ENCODE measurements around the gene CAP2. TPM values are rescaled to one million over a fixed set of nuclear protein-coding genes. Genes with fewer than 3 reads are reported as not detected.
A peak's percentile ranks its signal among the peaks of the same experiment; 100 is the strongest.

Gene CAP2
- total and polyA plus RNA-seq, 2 experiments from 2014 or later: 4.8 to 22.5 TPM

- in situ Hi-C loops (cut with MboI): no loop called here
Measured at GRCh38 chr6:17470938-17471327, 77.5 kb downstream of the CAP2 start.

GRCh38 chr6:17472653-17473183, 79.3 kb downstream of the CAP2 start:
- 86 to 98% methylated on average over 2 of the region's 2 CpGs for WGBS, 2 experiments (ENCODE audit: low coverage in 1 of 2, low lambda C conversion rate in 2 of 2, missing lambda C conversion rate in 2 of 2)
- H3K9ac ChIP-seq: no peak overlapping the region
- no peaks in the 10 kb centered on the region for H3K36me3 ChIP-seq (ENCODE audit: low read depth)
- no peaks in the 10 kb centered on the region for H4K20me1 ChIP-seq (ENCODE audit: insufficient read depth)
- peaks cover 31% of the 10 kb centered on the region for H3K4me1 ChIP-seq (ENCODE audit: insufficient read depth)
- DNase-seq: peak; percentile 49
- peaks cover 19% of the 10 kb centered on the region; the same call in 1 of the 2 replicates for H3F3A ChIP-seq (ENCODE audit: insufficient read depth)
- H3K9me2 ChIP-seq (ENCODE audit: insufficient read depth): no peaks in the 10 kb centered on the region
- H2AFZ ChIP-seq: peak overlapping the region; percentile 8; the same call in 1 of the 2 replicates
- H3K9me3 ChIP-seq (ENCODE audit: low read depth): no peaks in the 10 kb centered on the region
- no peak overlapping the region for H3K4me2 ChIP-seq (ENCODE audit: unreplicated experiment)
- H3K27me3 ChIP-seq (replicated peaks; ENCODE audit: insufficient read depth): no peaks in the 10 kb centered on the region
- TF ChIP-seq EZH2 (IDR thresholded peaks at IDR 0.05; ENCODE audit: insufficient read depth, poor library complexity, severe bottlenecking): no peak
- TF ChIP-seq EZH2phosphoT487 (IDR thresholded peaks at IDR 0.05; ENCODE audit: insufficient read depth, low read depth): no peak
- H3K27ac ChIP-seq: peak overlapping the region; percentile 47
- no peak overlapping the region for H3K4me3 ChIP-seq
- no peaks in the 10 kb centered on the region for H3K79me2 ChIP-seq (ENCODE audit: insufficient read depth)
- in situ Hi-C loops (cut with MboI): no loop called here

More at GRCh38 chr6:17470938-17471327, 77.5 kb downstream of the CAP2 start:
- Histone ChIP-seq H3K36me3 (ENCODE audit: low read depth) (no peaks in the 10 kb centered on the region), H2AFZ (no peak overlapping the region), H3K27ac (peak overlapping the region; percentile 73), H3K27me3 (replicated peaks; ENCODE audit: insufficient read depth) (no peaks in the 10 kb centered on the region), H3K79me2 (ENCODE audit: insufficient read depth) (no peaks in the 10 kb centered on the region), H3K4me1 (ENCODE audit: insufficient read depth) (peaks cover 31% of the 10 kb centered on the region), H3K9me3 (ENCODE audit: low read depth) (no peaks in the 10 kb centered on the region), H3K9me2 (ENCODE audit: insufficient read depth) (no peaks in the 10 kb centered on the region), H3K4me3 (no peak overlapping the region), H3F3A (ENCODE audit: insufficient read depth) (peaks cover 19% of the 10 kb centered on the region; the same call in 1 of the 2 replicates), H4K20me1 (ENCODE audit: insufficient read depth) (no peaks in the 10 kb centered on the region), H3K4me2 (ENCODE audit: unreplicated experiment) (no peak overlapping the region), H3K9ac (no peak overlapping the region)
- peak; percentile 77 for DNase-seq
- 68 to 71% methylated on average over 3 of the region's 3 CpGs for whole genome bisulfite sequencing, 2 experiments (ENCODE audit: low coverage in 1 of 2, low lambda C conversion rate in 2 of 2, missing lambda C conversion rate in 2 of 2)
- TF ChIP-seq EZH2 (IDR thresholded peaks at IDR 0.05; ENCODE audit: insufficient read depth, poor library complexity, severe bottlenecking) (no peak), EZH2phosphoT487 (IDR thresholded peaks at IDR 0.05; ENCODE audit: insufficient read depth, low read depth) (no peak)

DNA sequence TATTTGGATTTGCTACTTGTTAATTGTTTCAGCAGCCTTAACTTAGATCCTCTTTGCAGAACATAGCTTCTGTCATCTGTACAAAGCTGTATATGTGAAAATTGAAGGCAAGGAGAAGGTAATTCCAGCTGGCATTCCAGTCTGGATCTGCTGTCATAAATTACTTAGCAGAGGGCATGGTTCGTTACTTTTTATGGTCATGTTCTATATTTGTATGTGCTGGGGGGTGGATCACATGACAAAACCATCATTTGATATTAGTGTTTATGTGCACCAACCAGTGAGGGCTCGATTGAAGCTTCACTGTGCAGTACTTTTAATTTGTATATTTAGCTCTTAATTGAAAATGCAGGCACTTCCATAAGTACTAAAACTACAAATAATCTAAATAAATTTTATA, 80.2 kb downstream of the CAP2 start:
- H3K4me2 ChIP-seq (ENCODE audit: unreplicated experiment): no peak overlapping the region
- H3K9me2 ChIP-seq (ENCODE audit: insufficient read depth): no peaks in the 10 kb centered on the region
- H2AFZ ChIP-seq: no peak overlapping the region
- H3K4me3 ChIP-seq: no peak overlapping the region
- no peaks in the 10 kb centered on the region for H3K27me3 ChIP-seq (replicated peaks; ENCODE audit: insufficient read depth)
- H3K9me3 ChIP-seq (ENCODE audit: low read depth): no peaks in the 10 kb centered on the region
- WGBS, 2 experiments (ENCODE audit: low coverage in 1 of 2, low lambda C conversion rate in 2 of 2, missing lambda C conversion rate in 2 of 2): 42 to 45% methylated on average over 2 of the region's 2 CpGs
- DNase-seq: no peak
- no peaks in the 10 kb centered on the region for H3K36me3 ChIP-seq (ENCODE audit: low read depth)
- no peaks in the 10 kb centered on the region for H4K20me1 ChIP-seq (ENCODE audit: insufficient read depth)
- peaks cover 19% of the 10 kb centered on the region; the same call in 1 of the 2 replicates for H3F3A ChIP-seq (ENCODE audit: insufficient read depth)
- no peak overlapping the region for H3K27ac ChIP-seq
- no peaks in the 10 kb centered on the region for H3K79me2 ChIP-seq (ENCODE audit: insufficient read depth)
- H3K4me1 ChIP-seq (ENCODE audit: insufficient read depth): peaks cover 31% of the 10 kb centered on the region
- H3K9ac ChIP-seq: no peak overlapping the region
- in situ Hi-C loops (cut with MboI): no loop called here
- TF ChIP-seq EZH2phosphoT487 (IDR thresholded peaks at IDR 0.05; ENCODE audit: insufficient read depth, low read depth) (no peak), EZH2 (IDR thresholded peaks at IDR 0.05; ENCODE audit: insufficient read depth, poor library complexity, severe bottlenecking) (no peak)

DNA sequence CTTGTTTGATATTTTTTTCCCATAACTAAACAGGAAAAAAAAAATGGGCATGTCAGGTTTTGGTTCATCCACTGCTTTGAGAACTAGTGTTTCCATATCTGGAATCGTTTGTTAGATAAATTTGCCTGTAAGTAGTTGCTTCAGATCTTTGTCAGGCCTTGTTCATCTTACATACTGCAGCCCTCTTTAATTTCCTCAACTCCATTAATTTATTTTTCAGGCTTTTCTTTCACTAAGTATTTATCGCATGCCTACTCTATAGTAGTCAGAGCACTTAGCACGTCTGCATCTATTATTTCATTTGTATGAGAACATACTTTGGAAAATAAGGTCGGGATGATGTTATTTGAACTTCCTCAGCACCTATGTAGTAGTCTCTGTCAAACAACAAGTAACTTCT, 80.9 kb downstream of the CAP2 start:
- H3K27ac ChIP-seq: no peak overlapping the region
- no peak overlapping the region for H3K9ac ChIP-seq
- peaks cover 31% of the 10 kb centered on the region for H3K4me1 ChIP-seq (ENCODE audit: insufficient read depth)
- WGBS, 2 experiments (ENCODE audit: low coverage in 1 of 2, low lambda C conversion rate in 2 of 2, missing lambda C conversion rate in 2 of 2): 76% methylated on average over 4 of the region's 4 CpGs
- peaks cover 19% of the 10 kb centered on the region; the same call in 1 of the 2 replicates for H3F3A ChIP-seq (ENCODE audit: insufficient read depth)
- no peaks in the 10 kb centered on the region for H3K79me2 ChIP-seq (ENCODE audit: insufficient read depth)
- H4K20me1 ChIP-seq (ENCODE audit: insufficient read depth): no peaks in the 10 kb centered on the region
- H3K27me3 ChIP-seq (replicated peaks; ENCODE audit: insufficient read depth): no peaks in the 10 kb centered on the region
- H3K36me3 ChIP-seq (ENCODE audit: low read depth): no peaks in the 10 kb centered on the region
- no peaks in the 10 kb centered on the region for H3K9me2 ChIP-seq (ENCODE audit: insufficient read depth)
- no peak overlapping the region for H3K4me2 ChIP-seq (ENCODE audit: unreplicated experiment)
- DNase-seq: no peak
- TF ChIP-seq EZH2phosphoT487 (IDR thresholded peaks at IDR 0.05; ENCODE audit: insufficient read depth, low read depth) (no peak), EZH2 (IDR thresholded peaks at IDR 0.05; ENCODE audit: insufficient read depth, poor library complexity, severe bottlenecking) (no peak)
- H3K4me3 ChIP-seq: no peak overlapping the region
- in situ Hi-C loops (cut with MboI): no loop called here
- H3K9me3 ChIP-seq (ENCODE audit: low read depth): no peaks in the 10 kb centered on the region
- no peak overlapping the region for H2AFZ ChIP-seq

Measured in GM23248 (cell line).